NB4 (cell line): ENCODE data around the gene FANCI.

ENCODE experiments used
- POLR2A ChIP-seq: IDR thresholded peaks from 2 replicates; pipeline ENCODE4 v1.6.1; 2011; ENCODE audit warnings: mild to moderate bottlenecking; ENCODE audit not compliant: insufficient read length; ENCODE audit errors: extremely low read depth
- TF ChIP-seq, protein P1 (sequence below): IDR thresholded peaks from one replicate; pipeline ENCODE4 v1.5.1; 2012; ENCODE audit warnings: low read depth, low read length

DNA sequence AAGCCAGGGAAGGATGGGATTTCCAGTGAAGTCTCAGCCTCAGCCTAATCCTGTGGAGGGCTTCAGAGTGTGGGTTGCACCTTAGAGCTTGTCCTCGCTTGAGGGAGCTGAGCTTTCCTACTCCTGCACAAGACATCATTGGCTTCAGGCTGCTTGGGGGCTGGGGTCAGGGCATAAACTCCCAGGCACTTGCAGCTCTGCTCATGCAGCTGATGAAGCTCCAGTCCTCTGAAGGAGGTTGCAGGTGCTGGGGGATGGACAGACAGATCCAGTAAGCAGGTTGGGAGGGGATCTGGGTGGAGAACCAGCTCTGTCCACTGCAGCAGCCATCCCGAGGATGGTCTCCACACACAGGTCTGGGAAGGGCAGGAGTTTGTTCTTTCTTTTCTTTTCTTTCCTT, 110.2 kb downstream of the FANCI start:
- TF ChIP-seq, protein P1, sequence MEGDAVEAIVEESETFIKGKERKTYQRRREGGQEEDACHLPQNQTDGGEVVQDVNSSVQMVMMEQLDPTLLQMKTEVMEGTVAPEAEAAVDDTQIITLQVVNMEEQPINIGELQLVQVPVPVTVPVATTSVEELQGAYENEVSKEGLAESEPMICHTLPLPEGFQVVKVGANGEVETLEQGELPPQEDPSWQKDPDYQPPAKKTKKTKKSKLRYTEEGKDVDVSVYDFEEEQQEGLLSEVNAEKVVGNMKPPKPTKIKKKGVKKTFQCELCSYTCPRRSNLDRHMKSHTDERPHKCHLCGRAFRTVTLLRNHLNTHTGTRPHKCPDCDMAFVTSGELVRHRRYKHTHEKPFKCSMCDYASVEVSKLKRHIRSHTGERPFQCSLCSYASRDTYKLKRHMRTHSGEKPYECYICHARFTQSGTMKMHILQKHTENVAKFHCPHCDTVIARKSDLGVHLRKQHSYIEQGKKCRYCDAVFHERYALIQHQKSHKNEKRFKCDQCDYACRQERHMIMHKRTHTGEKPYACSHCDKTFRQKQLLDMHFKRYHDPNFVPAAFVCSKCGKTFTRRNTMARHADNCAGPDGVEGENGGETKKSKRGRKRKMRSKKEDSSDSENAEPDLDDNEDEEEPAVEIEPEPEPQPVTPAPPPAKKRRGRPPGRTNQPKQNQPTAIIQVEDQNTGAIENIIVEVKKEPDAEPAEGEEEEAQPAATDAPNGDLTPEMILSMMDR, result no peak
- TF ChIP-seq POLR2A, result no peak
